GM12891 (cell line): Measurements from ENCODE around the gene IFIT5.
"Not testable (repeated sequence)": the region's sequence is repeated elsewhere in the genome, so short reads cannot be mapped to it uniquely, and the experiment has no call there.

Experiments used
- PAX5 ChIP-seq: IDR thresholded peaks from 2 replicates; pipeline ENCODE4 v1.6.1; 2011; ENCODE audit warnings: low read length, moderate library complexity, mild to moderate bottlenecking; ENCODE audit not compliant: insufficient read depth, severe bottlenecking
- POLR2A ChIP-seq: IDR thresholded peaks from 2 replicates; pipeline ENCODE4 v1.6.1; 2011; ENCODE audit warnings: low read depth, low read length, control low read depth
- POLR2AphosphoS5 ChIP-seq: IDR thresholded peaks from 2 replicates; pipeline ENCODE4 v1.6.1; 2011; ENCODE audit warnings: low read depth, low read length, control low read depth
- POU2F2 ChIP-seq: IDR thresholded peaks from 2 replicates; pipeline ENCODE4 v1.6.1; 2011; ENCODE audit warnings: low read depth, mild to moderate bottlenecking, control low read depth, low read length, moderate library complexity
- SPI1 ChIP-seq: IDR thresholded peaks from 2 replicates; pipeline ENCODE4 v1.6.1; 2011; ENCODE audit warnings: low read depth, low read length, control low read depth
- TAF1 ChIP-seq: IDR thresholded peaks from 2 replicates; pipeline ENCODE4 v1.6.1; 2011; ENCODE audit warnings: low read depth, low read length, control low read depth

DNA sequence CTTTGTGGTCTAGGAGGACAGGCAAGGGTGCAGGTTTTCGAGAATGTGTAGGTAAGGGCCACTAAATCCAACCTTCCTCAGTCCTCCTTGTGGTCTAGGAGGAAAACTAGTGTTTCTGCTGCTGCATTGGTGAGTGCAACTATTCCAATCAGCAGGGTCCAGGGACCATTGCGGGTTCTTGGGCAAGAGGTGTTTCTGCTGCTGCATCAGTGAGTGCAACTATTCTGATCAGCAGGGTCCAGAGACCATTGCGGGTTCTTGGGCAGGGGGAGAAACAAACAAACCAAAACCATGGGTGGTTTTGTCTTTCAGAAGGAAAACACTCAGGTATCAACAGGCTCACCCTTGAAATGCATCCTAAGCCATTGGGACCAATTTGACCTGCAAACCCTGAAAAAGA lies 6.6 kb upstream of the IFIT5 start:
- TF ChIP-seq POLR2A, POLR2AphosphoS5, PAX5, TAF1, SPI1, POU2F2: not testable (repeated sequence)
